HG02981 (cell line): ENCODE results near the gene RNF144A.

Source experiments
- ATAC-seq: cut with Tn5 transposase; IDR thresholded peaks from one replicate; pipeline ENCODE4 v1.9.1; 2021; ENCODE audit warnings: mild to moderate bottlenecking, moderate library complexity; ENCODE audit not compliant: unreplicated experiment

The RNF144A gene

GRCh38 chr2:6968319-6969100, 51.3 kb downstream of the RNF144A start:
- ATAC-seq, result no peak

GRCh38 chr2:6970551-6970950, 53.3 kb downstream of the RNF144A start:
- no peak for ATAC-seq

GRCh38 chr2:6970976-6971480, 53.8 kb downstream of the RNF144A start:
- no peak for ATAC-seq

GRCh38 chr2:6971502-6971901, 54.3 kb downstream of the RNF144A start:
- no peak for ATAC-seq

GRCh38 chr2:6972067-6972710, 55.0 kb downstream of the RNF144A start:
- no peak for ATAC-seq

GRCh38 chr2:6973895-6974545, 56.8 kb downstream of the RNF144A start:
- ATAC-seq, result no peak

- no peak for ATAC-seq
Measured at GRCh38 chr2:6975988-6976387, 58.8 kb downstream of the RNF144A start.

GRCh38 chr2:6977113-6977741, 60.0 kb downstream of the RNF144A start:
- no peak for ATAC-seq

GRCh38 chr2:6977786-6978185, 60.6 kb downstream of the RNF144A start:
- ATAC-seq, result no peak

- no peak for ATAC-seq
Measured at GRCh38 chr2:6978991-6979390, 61.8 kb downstream of the RNF144A start.

GRCh38 chr2:6982449-6982848, 65.2 kb downstream of the RNF144A start:
- ATAC-seq, result no peak

GRCh38 chr2:6982934-6983589, 65.8 kb downstream of the RNF144A start:
- ATAC-seq, result no peak

- no peak for ATAC-seq
Measured at GRCh38 chr2:6986301-6986911, 69.2 kb downstream of the RNF144A start.

GRCh38 chr2:6986912-6987361, 69.7 kb downstream of the RNF144A start:
- no peak for ATAC-seq

- no peak for ATAC-seq
Measured at GRCh38 chr2:6990871-6991270, 73.7 kb downstream of the RNF144A start.

GRCh38 chr2:6992794-6993228, 75.6 kb downstream of the RNF144A start:
- no peak for ATAC-seq

GRCh38 chr2:6993229-6993640, 76.0 kb downstream of the RNF144A start:
- ATAC-seq, result no peak

- ATAC-seq, result no peak
Measured at GRCh38 chr2:6993936-6994335, 76.7 kb downstream of the RNF144A start.

- ATAC-seq, result no peak
Measured at GRCh38 chr2:6994536-6995128, 77.4 kb downstream of the RNF144A start.
